H9 (cell line): ENCODE results near the gene PTPRC. TPM values are rescaled to one million over a fixed set of nuclear protein-coding genes. Genes with fewer than 3 reads are reported as not detected.

Experiments used
- DNase-seq: peaks from one replicate; pipeline ENCODE4 v3.0.0-alpha.2; 2017
- H2AFZ ChIP-seq: one replicate; pipeline ENCODE4 v1.6.1; 2013; ENCODE audit warnings: mild to moderate bottlenecking, low read length, control low read depth, moderate library complexity
- H2AK5ac ChIP-seq: 2 replicates; pipeline ENCODE4 v1.6.1; 2013; ENCODE audit warnings: low read length, control low read depth, mixed read lengths; ENCODE audit not compliant: insufficient read length
- H2BK120ac ChIP-seq: one replicate; pipeline ENCODE4 v1.6.1; 2013; ENCODE audit warnings: low read depth, mild to moderate bottlenecking, low read length, control low read depth, inconsistent platforms; ENCODE audit not compliant: poor library complexity, severe bottlenecking
- H2BK12ac ChIP-seq: 2 replicates; pipeline ENCODE4 v1.6.1; 2013; ENCODE audit warnings: low read length, control low read depth, mixed read lengths, low read depth; ENCODE audit not compliant: insufficient read length
- H2BK15ac ChIP-seq: 2 replicates; pipeline ENCODE4 v1.6.1; 2013; ENCODE audit warnings: low read depth, low read length, control low read depth
- H2BK20ac ChIP-seq: one replicate; pipeline ENCODE4 v1.6.1; 2013; ENCODE audit warnings: low read depth, mild to moderate bottlenecking, low read length, control low read depth, inconsistent platforms; ENCODE audit not compliant: poor library complexity, severe bottlenecking
- H2BK5ac ChIP-seq: 2 replicates; pipeline ENCODE4 v1.6.1; 2013; ENCODE audit warnings: low read length, control low read depth, mixed read lengths; ENCODE audit not compliant: insufficient read length
- H3K14ac ChIP-seq: 2 replicates; pipeline ENCODE4 v1.6.1; 2013; ENCODE audit warnings: low read length, control low read depth; ENCODE audit not compliant: insufficient read depth
- H3K18ac ChIP-seq: 2 replicates; pipeline ENCODE4 v1.6.1; 2013; ENCODE audit warnings: low read depth, mild to moderate bottlenecking, mixed read lengths, low read length, control low read depth; ENCODE audit not compliant: insufficient read length
- H3K23ac ChIP-seq: 2 replicates; pipeline ENCODE4 v1.6.1; 2013; ENCODE audit warnings: low read length, control low read depth, mixed read lengths, low read depth; ENCODE audit not compliant: insufficient read length
- H3K23me2 ChIP-seq: 2 replicates; pipeline ENCODE4 v1.6.1; 2013; ENCODE audit warnings: low read depth, mild to moderate bottlenecking, mixed read lengths, low read length, control low read depth; ENCODE audit not compliant: insufficient read length, poor library complexity, severe bottlenecking
- H3K27ac ChIP-seq: 2 replicates; pipeline ENCODE4 v1.5.1; 2013; ENCODE audit warnings: low read length, control low read depth, mixed read lengths, low read depth; ENCODE audit not compliant: insufficient read length
- H3K27me3 ChIP-seq: 2 replicates; pipeline ENCODE4 v1.6.1; 2013; ENCODE audit warnings: low read length, control low read depth, inconsistent platforms; ENCODE audit not compliant: insufficient read depth
- H3K4ac ChIP-seq: 2 replicates; pipeline ENCODE4 v1.6.1; 2013; ENCODE audit warnings: low read depth, mild to moderate bottlenecking, control low read depth, inconsistent platforms, low read length, moderate library complexity
- H3K4me1 ChIP-seq: 2 replicates; pipeline ENCODE4 v1.6.1; 2013; ENCODE audit warnings: low read length, control low read depth, inconsistent platforms; ENCODE audit not compliant: insufficient read depth
- H3K4me2 ChIP-seq: 2 replicates; pipeline ENCODE4 v1.6.1; 2013; ENCODE audit warnings: low read length, control low read depth, mixed read lengths; ENCODE audit not compliant: insufficient read length, insufficient read depth
- H3K56ac ChIP-seq: 2 replicates; pipeline ENCODE4 v1.6.1; 2013; ENCODE audit warnings: low read depth, mild to moderate bottlenecking, mixed read lengths, low read length, control low read depth; ENCODE audit not compliant: insufficient read length
- H3K79me1 ChIP-seq: 2 replicates; pipeline ENCODE4 v1.6.1; 2013; ENCODE audit warnings: low read depth, mild to moderate bottlenecking, moderate library complexity, low read length, control low read depth, inconsistent platforms; ENCODE audit not compliant: insufficient read depth, poor library complexity, severe bottlenecking
- H3K79me2 ChIP-seq: 2 replicates; pipeline ENCODE4 v1.6.1; 2013; ENCODE audit warnings: low read length, control low read depth, inconsistent platforms; ENCODE audit not compliant: insufficient read depth
- H3K9ac ChIP-seq: 2 replicates; pipeline ENCODE4 v1.6.1; 2013; ENCODE audit warnings: low read length, control low read depth, mixed read lengths; ENCODE audit not compliant: insufficient read length; ENCODE audit errors: extremely low read depth
- H3K9me3 ChIP-seq: one replicate; pipeline ENCODE4 v1.6.1; 2013; ENCODE audit warnings: low read depth, low read length, inconsistent platforms; ENCODE audit not compliant: control insufficient read depth
- H3T11ph ChIP-seq: one replicate; pipeline ENCODE4 v1.6.1; 2013; ENCODE audit warnings: mild to moderate bottlenecking, low read length, control low read depth, inconsistent platforms
- H4K20me1 ChIP-seq: one replicate; pipeline ENCODE4 v1.6.1; 2013; ENCODE audit not compliant: control insufficient read depth, insufficient read length, insufficient read depth
- H4K5ac ChIP-seq: 2 replicates; pipeline ENCODE4 v1.6.1; 2013; ENCODE audit warnings: low read depth, mild to moderate bottlenecking, mixed read lengths, low read length, control low read depth; ENCODE audit not compliant: insufficient read length
- H4K8ac ChIP-seq: replicated peaks from 2 replicates; pipeline ENCODE4 v1.6.1; 2013; ENCODE audit warnings: low read length, control low read depth, mixed read lengths, low read depth; ENCODE audit not compliant: insufficient read length
- H4K91ac ChIP-seq: 2 replicates; pipeline ENCODE4 v1.6.1; 2013; ENCODE audit warnings: low read depth, mild to moderate bottlenecking, moderate library complexity, mixed read lengths, low read length, control low read depth; ENCODE audit not compliant: insufficient read length
- H3K27ac Mint-ChIP-seq, 3 experiments: 2 replicates in 2 of 3; 3 replicates in 1 of 3; pipeline ENCODE4 v1.8.0; 2020 to 2021; ENCODE audit warnings: mixed read lengths in 3 of 3, mild to moderate bottlenecking in 1 of 3, moderate library complexity in 1 of 3
- H3K27me3 Mint-ChIP-seq: 2 replicates; pipeline ENCODE4 v1.8.0; 2021; ENCODE audit warnings: low read depth, mild to moderate bottlenecking, moderate library complexity, mixed read lengths
- H3K36me3 Mint-ChIP-seq, 3 experiments: 2 replicates in 2 of 3; 3 replicates in 1 of 3; pipeline ENCODE4 v1.8.0; 2020 to 2021; ENCODE audit warnings: low read depth in 3 of 3, mixed read lengths in 3 of 3; ENCODE audit not compliant: insufficient read depth in 1 of 3
- H3K4me1 Mint-ChIP-seq, 2 experiments: 2 replicates each; pipeline ENCODE4 v1.8.0; 2020; ENCODE audit warnings: mixed read lengths in 2 of 2
- H3K4me3 Mint-ChIP-seq, 2 experiments: 2 replicates in 1 of 2; 3 replicates in 1 of 2; pipeline ENCODE4 v1.8.0; 2020 to 2021; ENCODE audit warnings: mild to moderate bottlenecking in 2 of 2, mixed read lengths in 2 of 2, moderate library complexity in 1 of 2
- H3K9me3 Mint-ChIP-seq, 2 experiments: 2 replicates in 1 of 2; 3 replicates in 1 of 2; pipeline ENCODE4 v1.8.0; 2020; ENCODE audit warnings: mild to moderate bottlenecking in 2 of 2, mixed read lengths in 2 of 2, moderate library complexity in 1 of 2
- WGBS: extraction: QIAGEN DNeasy Blood & Tissue Kit; methylation state at CpG from one replicate; pipeline ENCODE4 v1.1.7; 2013; ENCODE audit warnings: missing lambda C conversion rate, low lambda C conversion rate, mixed read lengths; ENCODE audit not compliant: insufficient read length; ENCODE audit errors: extremely low coverage; 5-methylcytosine and 5-hydroxymethylcytosine counted together
- total RNA-seq: library from RNA; stranded (reverse); gene quantifications from 2 replicates; pipeline ENCODE4 v1.2.1, GENCODE V29; 2021
- TF ChIP-seq, protein P1 (sequence below): fragments of 200-600 bp; sonication (generic); conservative IDR thresholded peaks from 3 replicates; pipeline ENCODE4 v1.8.0; 2021; ENCODE audit warnings: antibody characterized with exemption, mild to moderate bottlenecking

The PTPRC gene
- total RNA-seq, 1 experiment from 2014 or later, result not detected

DNA sequence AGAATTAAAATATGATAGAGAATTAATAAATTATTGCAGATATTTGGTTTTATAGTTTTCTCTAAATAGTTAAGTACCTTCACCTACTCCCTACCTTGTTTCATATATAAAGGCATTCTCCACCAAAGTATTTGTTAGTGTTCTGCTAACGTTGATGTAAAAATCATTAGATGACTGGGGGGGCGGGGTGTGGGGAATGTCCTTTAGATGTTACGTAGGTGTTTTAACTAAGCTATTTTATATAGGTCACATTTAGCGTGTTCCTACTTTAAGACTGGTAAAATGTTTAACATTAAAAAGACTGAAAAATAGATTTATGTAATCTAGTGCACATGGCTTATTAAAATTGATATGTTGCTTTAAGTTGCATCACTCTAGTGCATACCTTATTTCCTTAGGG lies 48.6 kb downstream of the PTPRC start:
- H4K91ac ChIP-seq, result no peak overlapping the region
- no peak overlapping the region for H2BK15ac ChIP-seq
- Mint-ChIP-seq H3K27ac (no peak overlapping the region), H3K9me3 (no peaks in the 10 kb centered on the region), H3K27me3 (no peaks in the 10 kb centered on the region), H3K36me3 (no peaks in the 10 kb centered on the region), H3K4me1 (peaks cover 21 to 25% of the 10 kb centered on the region in 2 experiments), H3K4me3 (no peak overlapping the region)
- H2BK120ac ChIP-seq, result no peak overlapping the region
- H3K79me2 ChIP-seq, result no peaks in the 10 kb centered on the region
- H3K56ac ChIP-seq, result no peak overlapping the region
- no peak overlapping the region for H3K18ac ChIP-seq
- no peak overlapping the region for H2BK5ac ChIP-seq
- TF ChIP-seq, protein P1, sequence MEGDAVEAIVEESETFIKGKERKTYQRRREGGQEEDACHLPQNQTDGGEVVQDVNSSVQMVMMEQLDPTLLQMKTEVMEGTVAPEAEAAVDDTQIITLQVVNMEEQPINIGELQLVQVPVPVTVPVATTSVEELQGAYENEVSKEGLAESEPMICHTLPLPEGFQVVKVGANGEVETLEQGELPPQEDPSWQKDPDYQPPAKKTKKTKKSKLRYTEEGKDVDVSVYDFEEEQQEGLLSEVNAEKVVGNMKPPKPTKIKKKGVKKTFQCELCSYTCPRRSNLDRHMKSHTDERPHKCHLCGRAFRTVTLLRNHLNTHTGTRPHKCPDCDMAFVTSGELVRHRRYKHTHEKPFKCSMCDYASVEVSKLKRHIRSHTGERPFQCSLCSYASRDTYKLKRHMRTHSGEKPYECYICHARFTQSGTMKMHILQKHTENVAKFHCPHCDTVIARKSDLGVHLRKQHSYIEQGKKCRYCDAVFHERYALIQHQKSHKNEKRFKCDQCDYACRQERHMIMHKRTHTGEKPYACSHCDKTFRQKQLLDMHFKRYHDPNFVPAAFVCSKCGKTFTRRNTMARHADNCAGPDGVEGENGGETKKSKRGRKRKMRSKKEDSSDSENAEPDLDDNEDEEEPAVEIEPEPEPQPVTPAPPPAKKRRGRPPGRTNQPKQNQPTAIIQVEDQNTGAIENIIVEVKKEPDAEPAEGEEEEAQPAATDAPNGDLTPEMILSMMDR, result no peak
- H3K4me2 ChIP-seq, result no peak overlapping the region
- H2BK12ac ChIP-seq, result no peak overlapping the region
- H2AK5ac ChIP-seq, result no peak overlapping the region
- no peak overlapping the region for H4K5ac ChIP-seq
- H3K9ac ChIP-seq, result no peak overlapping the region
- no peak overlapping the region for H2AFZ ChIP-seq
- no peaks in the 10 kb centered on the region for H3K23me2 ChIP-seq
- no peaks in the 10 kb centered on the region for H4K20me1 ChIP-seq
- no peaks in the 10 kb centered on the region for H3K9me3 ChIP-seq
- no peaks in the 10 kb centered on the region for H3K79me1 ChIP-seq
- H3K4me1 ChIP-seq, result no peaks in the 10 kb centered on the region; the same call in 1 of the 2 replicates
- H3K4ac ChIP-seq, result no peak overlapping the region
- H3K27me3 ChIP-seq, result no peaks in the 10 kb centered on the region
- no peak overlapping the region for H3K27ac ChIP-seq
- H2BK20ac ChIP-seq, result no peak overlapping the region
- H3K14ac ChIP-seq, result no peak overlapping the region
- H3T11ph ChIP-seq, result no peak overlapping the region
- no CpG with 5 or more reads among the region's 4 CpGs for WGBS
- no peak for DNase-seq
- H4K8ac ChIP-seq, result no peak overlapping the region
- H3K23ac ChIP-seq, result no peak overlapping the region
